H1 (cell line): ENCODE measurements around the gene LGR4. TPM values are rescaled to one million over a fixed set of nuclear protein-coding genes. Genes with fewer than 3 reads are reported as not detected.

Source experiments
- CREB1 ChIP-seq: IDR thresholded peaks from 2 replicates; pipeline ENCODE4 v1.6.1; 2012; ENCODE audit warnings: inconsistent platforms
- E2F6 ChIP-seq: IDR thresholded peaks from 2 replicates; pipeline ENCODE4 v1.6.1; 2012; ENCODE audit warnings: inconsistent platforms
- EP300 ChIP-seq, 2 experiments: IDR thresholded peaks; 1 replicate in 1 of 2; 2 replicates in 1 of 2; pipeline ENCODE4 v1.6.1; 2011 to 2012; ENCODE audit warnings: low read depth in 2 of 2, low read length in 2 of 2, mild to moderate bottlenecking in 2 of 2, borderline replicate concordance in 1 of 2, inconsistent platforms in 1 of 2, moderate library complexity in 1 of 2
- NRF1 ChIP-seq: IDR thresholded peaks from 2 replicates; pipeline ENCODE4 v1.6.1; 2011; ENCODE audit warnings: mild to moderate bottlenecking, low read depth, low read length, improper control_type of control experiment
- SAP30 ChIP-seq: fragments of 300-600 bp; sonication (generic); IDR thresholded peaks from 2 replicates; pipeline ENCODE4 v1.7.1; 2012; ENCODE audit warnings: low read length, moderate library complexity, mild to moderate bottlenecking, inconsistent platforms; ENCODE audit not compliant: insufficient read depth, insufficient replicate concordance
- polyA plus RNA-seq, 7 experiments: library from polyadenylated mRNA; depleted of rRNA in 3 of 7; stranded (reverse) in 5 of 7; unstranded in 2 of 7; fragments of >200 nt in 5 of 7; fragments of 200-250 nt in 2 of 7; gene quantifications; 1 replicate in 5 of 7; 2 replicates in 1 of 7; 4 replicates in 1 of 7; pipeline versions ENCODE4 v1.2.1 to v1.2.3, GENCODE V29; 2011 to 2013; ENCODE audit warnings: missing spikeins in 2 of 7, mixed read lengths in 2 of 7
- total RNA-seq: library from RNA; stranded (reverse); fragmentation: NEBNext Ultra II Directional; extraction: Animal tissue kit (Norgen Biotek cat#: 25700); gene quantifications from 2 replicates; pipeline ENCODE4 v1.2.1, GENCODE V29; 2021

LGR4 gene
- total and polyA plus RNA-seq, 2 of the 8 experiments (the other 6 are each of a cell fraction or from before 2014, with no cell fraction given) = 26.6 to 61.7 TPM

GRCh38 chr11:27497284-27497866 is 24.8 kb upstream of the LGR4 start (continued):
- no peak for TF ChIP-seq E2F6
- TF ChIP-seq SAP30 = no peak
- no peak for TF ChIP-seq EP300 (IDR thresholded peaks at IDR 0.05; ENCODE audit: borderline replicate concordance in 1 of 2, low read depth in 2 of 2, low read length in 2 of 2)
- TF ChIP-seq CREB1 = no peak
- no peak for TF ChIP-seq NRF1
